Urothelium cell line (cell line): ENCODE data around the gene P2RX3.
"Not testable (repeated sequence)": the region's sequence is repeated elsewhere in the genome, so short reads cannot be mapped to it uniquely, and the experiment has no call there.

Source experiments
- DNase-seq: peaks from one replicate; pipeline ENCODE4 v3.0.0; 2011; ENCODE audit warnings: low spot score, mixed read lengths
- FAIRE-seq: peaks from 2 replicates; lab custom pipeline; 2011; peaks lifted over from hg19 to GRCh38; lab: Jason Lieb, UNC

Gene P2RX3

GRCh38 chr11:57324154-57324885 is 13.8 kb upstream of the P2RX3 start:
- FAIRE-seq: no peak
- peak; percentile 57 for DNase-seq

GRCh38 chr11:57324886-57325734 is 13.0 kb upstream of the P2RX3 start, which contains the start of gene TNKS1BP1:
TSS of gene TNKS1BP1 (minus strand) at chr11:57324952. CDS start at chr11:57321885, 3,067 bp downstream.
- DNase-seq (peak; percentile 93), FAIRE-seq (peak; percentile 20)

GRCh38 chr11:57325735-57326048 is 12.5 kb upstream of the P2RX3 start:
- FAIRE-seq (no peak), DNase-seq (peak; percentile 31)

GRCh38 chr11:57327721-57328120 is 10.4 kb upstream of the P2RX3 start:
- no peak for DNase-seq
- no peak for FAIRE-seq

- DNase-seq: no peak
- FAIRE-seq: peak; percentile 17
These were observed 8.1 kb upstream of the P2RX3 start for GRCh38 chr11:57330029-57330428.

GRCh38 chr11:57331720-57332119 is 6.4 kb upstream of the P2RX3 start:
- DNase-seq (no peak), FAIRE-seq (no peak)

- DNase-seq (no peak), FAIRE-seq (no peak)
These were observed 5.3 kb upstream of the P2RX3 start for GRCh38 chr11:57332694-57333440.

GRCh38 chr11:57335023-57335342 is 3.2 kb upstream of the P2RX3 start:
- no peak for DNase-seq
- no peak for FAIRE-seq

GRCh38 chr11:57335343-57336110 is 2.6 kb upstream of the P2RX3 start, which contains the start of gene SSRP1:
TSS of gene SSRP1 (minus strand) at chr11:57335892. CDS start at chr11:57335121, 771 bp downstream.
- FAIRE-seq: no peak
- peak; percentile 94 for DNase-seq

GRCh38 chr11:57336111-57336666 is 2.0 kb upstream of the P2RX3 start:
- FAIRE-seq: no peak
- DNase-seq: peak; percentile 10

- not testable (repeated sequence) for DNase-seq, FAIRE-seq
These were observed 1.3 kb upstream of the P2RX3 start for GRCh38 chr11:57336856-57337255.

- no peak for DNase-seq
- FAIRE-seq: no peak
These were observed 1.2 kb downstream of the P2RX3 start for GRCh38 chr11:57339328-57339727.

- DNase-seq (no peak), FAIRE-seq (no peak)
These were observed 2.0 kb downstream of the P2RX3 start for GRCh38 chr11:57340039-57340615.

- DNase-seq (no peak), FAIRE-seq (no peak)
These were observed 3.2 kb downstream of the P2RX3 start for GRCh38 chr11:57341250-57341808.

GRCh38 chr11:57342702-57343101 is 4.5 kb downstream of the P2RX3 start:
- DNase-seq (no peak), FAIRE-seq (no peak)

GRCh38 chr11:57343825-57344224 is 5.7 kb downstream of the P2RX3 start:
- FAIRE-seq: no peak
- DNase-seq: no peak

GRCh38 chr11:57344826-57345225 is 6.7 kb downstream of the P2RX3 start:
- DNase-seq (no peak), FAIRE-seq (no peak)

- FAIRE-seq (peak; percentile 59), DNase-seq (peak; percentile 75)
These were observed 7.5 kb downstream of the P2RX3 start for GRCh38 chr11:57345555-57346211.

GRCh38 chr11:57347336-57347735 is 9.2 kb downstream of the P2RX3 start:
- DNase-seq: no peak
- no peak for FAIRE-seq
